Measurements from ENCODE around the gene DHH.

The DHH gene

GRCh38 chr12:49092816-49093406 lies 1.7 kb downstream of the DHH start:
- peak overlapping the region; percentile 36 for H3K4me3 ChIP-seq (ENCODE audit: low read depth, low read length)
- TF ChIP-seq MAX (IDR thresholded peaks at IDR 0.05; ENCODE audit: low read depth, low read length) (no peak), POLR2A (IDR thresholded peaks at IDR 0.05; ENCODE audit: extremely low read depth, insufficient read length) (no peak), MYC (IDR thresholded peaks at IDR 0.05; ENCODE audit: low read depth, low read length) (no peak)
- TF ChIP-seq, protein P1, sequence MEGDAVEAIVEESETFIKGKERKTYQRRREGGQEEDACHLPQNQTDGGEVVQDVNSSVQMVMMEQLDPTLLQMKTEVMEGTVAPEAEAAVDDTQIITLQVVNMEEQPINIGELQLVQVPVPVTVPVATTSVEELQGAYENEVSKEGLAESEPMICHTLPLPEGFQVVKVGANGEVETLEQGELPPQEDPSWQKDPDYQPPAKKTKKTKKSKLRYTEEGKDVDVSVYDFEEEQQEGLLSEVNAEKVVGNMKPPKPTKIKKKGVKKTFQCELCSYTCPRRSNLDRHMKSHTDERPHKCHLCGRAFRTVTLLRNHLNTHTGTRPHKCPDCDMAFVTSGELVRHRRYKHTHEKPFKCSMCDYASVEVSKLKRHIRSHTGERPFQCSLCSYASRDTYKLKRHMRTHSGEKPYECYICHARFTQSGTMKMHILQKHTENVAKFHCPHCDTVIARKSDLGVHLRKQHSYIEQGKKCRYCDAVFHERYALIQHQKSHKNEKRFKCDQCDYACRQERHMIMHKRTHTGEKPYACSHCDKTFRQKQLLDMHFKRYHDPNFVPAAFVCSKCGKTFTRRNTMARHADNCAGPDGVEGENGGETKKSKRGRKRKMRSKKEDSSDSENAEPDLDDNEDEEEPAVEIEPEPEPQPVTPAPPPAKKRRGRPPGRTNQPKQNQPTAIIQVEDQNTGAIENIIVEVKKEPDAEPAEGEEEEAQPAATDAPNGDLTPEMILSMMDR (IDR thresholded peaks at IDR 0.05; ENCODE audit: low read depth, low read length): no peak
- no peak for DNase-seq (ENCODE audit: low read depth)

DNA sequence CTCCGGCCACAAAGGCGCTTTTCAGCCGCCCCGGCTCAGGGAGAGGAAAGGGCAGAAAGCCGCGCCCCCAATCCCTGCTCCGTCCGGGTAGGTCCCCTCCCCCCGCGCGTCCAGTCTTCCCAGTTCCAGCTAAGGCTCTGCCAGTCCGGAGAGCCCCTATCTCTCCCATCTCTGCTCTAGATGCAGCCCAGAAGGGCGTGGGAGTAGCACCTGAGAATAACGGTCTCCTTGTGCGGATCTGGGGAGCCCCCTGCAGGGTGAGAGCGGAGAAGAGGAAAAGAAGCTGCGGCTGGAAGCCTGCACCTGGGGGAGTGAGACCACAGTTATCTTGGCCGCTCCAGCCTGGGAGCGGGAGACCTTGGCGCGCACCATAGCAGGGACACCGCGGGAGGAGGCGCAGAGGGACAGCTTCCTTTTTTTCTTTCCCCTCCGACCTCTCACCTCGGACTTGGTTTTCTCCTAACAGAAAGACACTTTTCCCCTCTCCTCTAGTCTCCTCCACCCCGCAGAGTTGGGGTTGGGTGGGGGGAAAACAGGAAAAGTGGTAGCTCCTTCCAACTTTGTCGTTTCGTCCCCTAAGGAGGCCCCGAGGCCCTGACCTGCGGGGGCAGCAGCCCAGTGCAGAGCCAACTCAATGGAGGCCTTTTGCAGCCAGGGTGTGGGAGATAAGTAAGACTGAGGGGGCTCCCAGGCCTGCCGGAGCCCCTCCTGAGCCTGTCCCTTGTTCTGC lies 2.4 kb downstream of the DHH start:
- 0 out of 2 replicates have a peak, but pooled peaks have one; percentile 8 for TF ChIP-seq MAX (IDR thresholded peaks at IDR 0.05; ENCODE audit: low read depth, low read length)
- no peak for TF ChIP-seq POLR2A (IDR thresholded peaks at IDR 0.05; ENCODE audit: extremely low read depth, insufficient read length)
- TF ChIP-seq MYC (IDR thresholded peaks at IDR 0.05; ENCODE audit: low read depth, low read length): 0 out of 2 replicates have a peak, but pooled peaks have one; percentile 15
- TF ChIP-seq, protein P1 (IDR thresholded peaks at IDR 0.05; ENCODE audit: low read depth, low read length): peak; percentile 63
- peak overlapping the region; percentile 36 for H3K4me3 ChIP-seq (ENCODE audit: low read depth, low read length)
- DNase-seq (ENCODE audit: low read depth): peak; percentile 95

DNA sequence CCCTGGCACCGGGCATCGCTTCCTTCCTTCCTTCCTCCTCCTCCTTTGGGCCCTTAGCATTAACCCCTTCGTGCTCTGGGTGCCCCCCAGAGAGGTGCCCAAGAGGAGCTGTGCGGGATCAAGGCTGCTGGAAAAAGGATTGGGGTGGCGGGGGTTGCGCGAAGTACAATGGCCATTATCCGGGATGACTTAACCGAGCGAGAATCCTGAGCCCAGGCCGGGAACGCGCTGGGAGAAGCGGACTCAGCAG lies 2.8 kb downstream of the DHH start:
- no peak for DNase-seq (ENCODE audit: low read depth)
- no peak overlapping the region for H3K4me3 ChIP-seq (ENCODE audit: low read depth, low read length)
- TF ChIP-seq, protein P1 (IDR thresholded peaks at IDR 0.05; ENCODE audit: low read depth, low read length): no peak
- TF ChIP-seq MAX (IDR thresholded peaks at IDR 0.05; ENCODE audit: low read depth, low read length) (no peak), POLR2A (IDR thresholded peaks at IDR 0.05; ENCODE audit: extremely low read depth, insufficient read length) (no peak)

DNA sequence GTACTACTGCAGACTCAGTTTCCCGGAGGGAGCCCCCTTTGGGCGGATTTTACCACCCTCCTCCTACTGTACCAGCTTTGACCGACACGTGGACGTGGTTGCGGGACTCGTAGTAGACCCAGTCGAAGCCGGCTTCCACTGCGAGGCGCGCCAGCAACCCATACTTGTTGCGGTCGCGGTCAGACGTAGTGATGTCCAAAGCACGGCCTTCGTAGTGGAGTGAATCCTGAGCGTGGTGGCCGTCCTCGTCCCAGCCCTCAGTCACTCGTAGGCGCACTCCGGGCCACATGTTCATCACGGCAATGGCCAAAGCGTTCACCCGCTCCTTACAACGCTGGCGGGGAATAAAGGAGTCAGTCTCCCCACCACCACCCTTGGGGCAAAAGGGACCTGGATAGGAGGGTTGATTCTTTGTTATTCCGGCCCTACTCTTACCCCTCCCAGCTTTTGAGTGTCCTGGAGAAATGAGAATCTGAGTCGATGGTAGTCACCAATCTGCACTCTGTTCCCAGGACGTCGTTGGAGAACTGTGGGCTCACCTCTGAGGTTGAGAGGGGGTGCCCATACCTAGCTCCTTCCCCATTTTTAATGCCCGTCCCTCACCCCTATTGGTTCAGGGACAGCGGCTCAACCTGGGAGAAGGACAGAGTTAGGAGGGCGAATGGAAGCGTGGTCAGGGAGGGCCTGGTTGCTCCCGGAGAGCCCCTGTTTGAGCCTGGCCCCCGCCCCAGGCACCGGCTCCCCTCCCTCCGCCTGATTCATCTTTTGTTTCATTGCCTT lies 3.4 kb downstream of the DHH start:
- no peak overlapping the region for H3K4me3 ChIP-seq (ENCODE audit: low read depth, low read length)
- no peak for TF ChIP-seq MYC (IDR thresholded peaks at IDR 0.05; ENCODE audit: low read depth, low read length)
- no peak for DNase-seq (ENCODE audit: low read depth)

- DNase-seq (ENCODE audit: low read depth): no peak
- H3K4me3 ChIP-seq (ENCODE audit: low read depth, low read length): no peak overlapping the region
- TF ChIP-seq MYC (IDR thresholded peaks at IDR 0.05; ENCODE audit: low read depth, low read length) (no peak), POLR2A (IDR thresholded peaks at IDR 0.05; ENCODE audit: extremely low read depth, insufficient read length) (no peak), MAX (IDR thresholded peaks at IDR 0.05; ENCODE audit: low read depth, low read length) (no peak)
- TF ChIP-seq, protein P1 (IDR thresholded peaks at IDR 0.05; ENCODE audit: low read depth, low read length): no peak
These were observed 4.5 kb downstream of the DHH start for GRCh38 chr12:49089821-49090773.

Data from NB4 (cell line).